Stimulated activated CD4-positive, alpha-beta T cell treated with anti-CD3 and anti-CD28 coated beads, Interleukin-4, amount 100 ng/mL, for 1 hour (primary cell): ENCODE measurements around the gene KLHL2.
A peak's percentile ranks its signal among the peaks of the same experiment; 100 is the strongest.

Source experiments
- DNase-seq: peaks from one replicate; pipeline ENCODE4 v3.0.0-alpha.2; 2020

KLHL2 gene

GRCh38 chr4:165293927-165294649 is 86.7 kb downstream of the KLHL2 start:
- DNase-seq = no peak

DNA sequence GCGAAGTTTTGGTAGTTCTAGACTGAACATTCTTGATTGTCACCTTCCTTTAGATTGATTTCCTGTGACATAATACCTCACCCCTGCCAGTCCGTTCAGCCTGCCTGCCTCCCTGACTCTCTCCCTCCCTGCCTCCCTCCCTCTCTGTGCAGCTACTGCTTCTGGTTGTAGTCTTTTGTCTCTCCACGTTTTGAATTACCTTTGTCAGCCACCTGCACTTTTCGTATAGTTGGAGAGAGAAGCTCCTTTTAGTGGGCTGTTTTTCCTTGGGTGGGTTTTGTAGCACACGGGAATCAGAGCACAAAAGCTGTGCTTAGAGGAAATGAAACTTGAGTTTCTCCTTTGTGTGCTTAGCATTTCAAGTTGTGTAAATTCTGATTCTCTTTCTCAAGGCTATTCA is 87.5 kb downstream of the KLHL2 start:
- no peak for DNase-seq

GRCh38 chr4:165297626-165298025 is 90.3 kb downstream of the KLHL2 start:
- no peak for DNase-seq

- DNase-seq = no peak
These were observed 92.2 kb downstream of the KLHL2 start for GRCh38 chr4:165299399-165300060.

DNA sequence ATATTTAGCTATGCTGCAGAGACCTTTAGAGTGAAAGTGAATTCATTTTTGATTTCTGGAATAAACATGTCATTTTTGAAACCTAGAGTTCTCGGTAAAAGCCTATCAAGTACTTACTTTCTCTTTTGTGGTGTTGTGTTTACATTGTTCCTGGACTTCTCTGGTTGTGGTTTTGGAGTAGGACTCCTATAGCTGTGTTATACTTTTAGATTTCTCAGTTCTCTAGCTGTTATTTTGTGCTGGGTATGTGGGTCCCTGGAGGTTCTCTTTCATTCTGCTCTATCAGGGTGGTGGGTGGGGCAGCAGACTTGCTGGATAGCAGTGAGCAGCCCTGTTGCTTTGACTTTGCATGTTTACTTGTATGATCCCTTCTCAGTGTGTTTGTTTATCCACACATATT is 94.5 kb downstream of the KLHL2 start:
- DNase-seq = peak; percentile 6

DNA sequence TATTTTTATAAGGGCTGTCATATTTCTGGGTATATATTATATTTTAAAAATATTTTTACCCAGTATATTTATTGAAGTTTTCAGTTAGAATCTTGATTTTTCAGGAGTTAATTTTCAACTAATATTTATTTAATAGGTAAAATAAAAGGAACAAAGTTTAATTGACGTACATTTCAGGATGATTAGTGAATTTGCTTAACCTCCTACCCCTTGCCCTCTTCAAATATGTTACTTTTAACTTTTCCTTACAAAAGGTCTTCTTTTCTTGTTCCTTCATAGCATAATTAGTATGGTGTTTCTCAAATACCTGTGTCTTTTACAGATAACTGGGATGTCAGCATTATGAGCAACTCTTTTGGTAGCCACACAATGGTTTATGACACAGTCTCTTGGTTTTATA is 95.3 kb downstream of the KLHL2 start:
- no peak for DNase-seq

GRCh38 chr4:165308166-165308565 is 100.8 kb downstream of the KLHL2 start:
- DNase-seq = no peak

- DNase-seq = no peak
These were observed 101.2 kb downstream of the KLHL2 start for GRCh38 chr4:165308606-165309005.

GRCh38 chr4:165309456-165309855 is 102.1 kb downstream of the KLHL2 start:
- DNase-seq = no peak

DNA sequence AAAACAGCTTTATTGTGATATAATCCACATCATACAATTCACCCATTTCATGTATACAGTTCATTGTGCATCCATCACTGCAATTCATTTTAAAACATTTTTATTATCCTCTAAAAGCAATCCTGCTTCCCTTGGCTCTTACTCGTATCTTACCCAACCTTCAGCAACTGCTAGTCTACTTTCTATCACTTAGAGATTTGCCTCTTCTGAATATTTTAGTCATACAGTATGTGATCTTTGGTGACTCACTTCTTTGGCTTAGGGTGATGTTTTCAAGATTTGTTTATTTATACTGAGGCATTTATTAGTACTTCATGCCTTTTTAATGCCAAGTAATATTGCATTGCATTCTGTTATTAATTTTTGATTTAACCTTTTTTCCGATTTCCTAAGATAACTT is 105.1 kb downstream of the KLHL2 start:
- DNase-seq = no peak

- no peak for DNase-seq
These were observed 111.7 kb downstream of the KLHL2 start for GRCh38 chr4:165319030-165319429.

GRCh38 chr4:165319509-165319908 is 112.1 kb downstream of the KLHL2 start:
- DNase-seq = no peak

- no peak for DNase-seq
These were observed 117.0 kb downstream of the KLHL2 start for GRCh38 chr4:165324236-165324917.

DNA sequence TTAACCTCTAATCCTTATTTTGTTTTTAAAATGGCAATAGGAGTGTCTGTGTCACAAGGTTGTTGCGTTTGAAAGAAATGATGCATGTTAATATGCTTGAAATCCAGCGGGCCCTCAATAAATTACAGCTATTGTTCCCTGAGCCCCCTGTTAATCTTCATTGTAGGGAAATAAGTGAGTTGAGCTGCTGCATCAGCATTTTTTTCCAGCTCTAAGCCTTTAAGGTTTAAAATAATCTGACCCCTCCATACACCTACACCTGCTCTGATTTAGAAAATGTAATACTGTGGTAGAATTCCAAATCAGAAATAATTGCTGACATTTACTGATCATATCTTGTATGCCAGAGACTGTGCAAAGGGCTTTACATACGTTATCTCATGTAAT is 117.5 kb downstream of the KLHL2 start:
- no peak for DNase-seq

- DNase-seq = no peak
These were observed 118.6 kb downstream of the KLHL2 start for GRCh38 chr4:165325732-165326512.

- peak; percentile 10 for DNase-seq
These were observed 119.5 kb downstream of the KLHL2 start for GRCh38 chr4:165326831-165327210.

- DNase-seq = peak; percentile 97
These were observed 120.1 kb downstream of the KLHL2 start, which contains the start of gene MSMO1 for GRCh38 chr4:165327211-165328100. TSS of gene MSMO1 (plus strand) at chr4:165327669. CDS start at chr4:165333371, 5,702 bp downstream.

DNA sequence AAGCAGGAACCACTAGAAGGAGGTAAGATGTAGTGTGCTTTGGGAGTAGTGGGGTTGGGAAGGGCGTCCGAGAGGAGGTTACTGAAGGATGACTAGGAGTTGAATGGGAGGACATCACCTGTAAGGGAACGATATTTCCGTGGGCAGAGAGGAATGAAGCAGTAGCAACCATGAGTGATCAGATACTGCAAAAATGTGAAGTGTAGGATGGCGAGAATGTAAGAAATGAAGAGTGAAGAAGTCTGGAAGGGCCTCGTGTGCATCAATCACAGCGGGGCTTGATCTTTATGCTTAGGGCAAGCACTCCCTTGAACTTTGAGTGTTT is 120.7 kb downstream of the KLHL2 start:
- DNase-seq = no peak

DNA sequence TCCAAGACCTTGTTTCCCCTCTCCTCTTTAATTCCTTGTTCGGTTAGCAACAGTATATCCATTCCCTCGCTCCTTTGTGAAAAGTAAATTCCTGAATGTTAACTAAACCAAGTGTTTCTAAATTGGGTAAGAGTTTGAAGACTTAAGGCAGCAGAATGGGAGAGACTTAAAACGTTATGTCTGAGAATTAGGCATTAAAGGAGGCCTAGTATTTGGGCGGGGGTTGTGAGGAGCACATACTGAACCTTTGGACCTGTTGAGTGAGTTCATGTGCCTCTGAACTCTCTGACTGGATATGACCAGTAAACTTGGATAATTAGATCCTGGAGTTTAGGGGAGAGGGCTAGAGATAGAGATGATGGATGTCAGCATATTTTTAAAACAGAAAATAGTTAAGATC is 121.3 kb downstream of the KLHL2 start:
- no peak for DNase-seq

- DNase-seq = no peak
These were observed 122.7 kb downstream of the KLHL2 start for GRCh38 chr4:165330071-165330470.

GRCh38 chr4:165330666-165331065 is 123.3 kb downstream of the KLHL2 start:
- no peak for DNase-seq

DNA sequence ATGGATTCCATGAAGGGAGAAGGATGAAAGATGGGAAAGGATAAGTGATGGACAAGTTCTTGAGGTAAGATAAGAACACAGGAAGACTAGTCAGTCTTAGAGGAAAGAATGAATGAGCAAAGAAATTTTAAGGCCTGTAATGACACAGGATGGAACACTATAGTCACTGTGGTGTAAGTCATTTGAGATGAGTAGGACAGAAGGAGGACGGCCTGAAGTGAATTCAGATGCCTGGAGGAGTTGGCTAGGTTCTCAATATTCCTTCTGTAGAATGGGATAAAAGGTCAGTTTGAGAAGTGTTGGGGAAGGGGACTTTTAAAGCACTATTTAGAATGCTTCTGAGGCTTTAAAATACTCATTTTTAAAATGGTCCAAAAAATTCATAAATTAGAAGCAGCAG is 124.0 kb downstream of the KLHL2 start:
- DNase-seq = no peak
